CD14-positive monocyte (primary cell): ENCODE data around the gene GSTT4. TPM values are rescaled to one million over a fixed set of nuclear protein-coding genes. Genes with fewer than 3 reads are reported as not detected.
"Not testable (repeated sequence)": the region's sequence is repeated elsewhere in the genome, so short reads cannot be mapped to it uniquely, and the experiment has no call there.

ENCODE experiments used
- DNase-seq, 3 donors: peaks; one replicate each; pipeline ENCODE4 v3.0.0-alpha.2; 2011 to 2022
- H2AFZ ChIP-seq: 2 replicates; pipeline ENCODE4 v1.6.0; 2012; ENCODE audit warnings: mild to moderate bottlenecking, low read depth, low read length, inconsistent platforms; ENCODE audit not compliant: insufficient read depth, poor library complexity, severe bottlenecking
- H3K27ac ChIP-seq, 2 donors: 1 replicate in 1 of 2; 2 replicates in 1 of 2; pipeline ENCODE4 v1.5.1; 2012 to 2013; ENCODE audit warnings: low read length in 2 of 2, control low read depth in 1 of 2, inconsistent platforms in 1 of 2, low read depth in 1 of 2, mild to moderate bottlenecking in 1 of 2
- H3K27me3 ChIP-seq, 2 donors: one replicate each; pipeline versions ENCODE4 v1.6.0 to v1.6.1; 2011 to 2013; ENCODE audit warnings: low read length in 2 of 2; ENCODE audit not compliant: control insufficient read depth in 2 of 2, insufficient read depth in 2 of 2
- H3K36me3 ChIP-seq, 2 donors: replicated peaks in 1 of 2; 1 replicate in 1 of 2; 2 replicates in 1 of 2; pipeline versions ENCODE4 v1.5.1 to v1.6.1; 2012 to 2013; ENCODE audit warnings: low read length in 2 of 2, control low read depth in 1 of 2, inconsistent platforms in 1 of 2, mild to moderate bottlenecking in 1 of 2; ENCODE audit not compliant: insufficient read depth in 2 of 2, control insufficient read depth in 1 of 2
- H3K4me1 ChIP-seq, 2 donors: 1 replicate in 1 of 2; 2 replicates in 1 of 2; pipeline versions ENCODE4 v1.5.1 to v1.6.1; 2012 to 2013; ENCODE audit warnings: low read length in 2 of 2, control low read depth in 1 of 2, inconsistent platforms in 1 of 2, mild to moderate bottlenecking in 1 of 2, moderate library complexity in 1 of 2; ENCODE audit not compliant: insufficient read depth in 2 of 2, control insufficient read depth in 1 of 2
- H3K4me2 ChIP-seq: replicated peaks from 2 replicates; pipeline ENCODE3; 2012; ENCODE audit warnings: low read length, moderate library complexity, mild to moderate bottlenecking; ENCODE audit not compliant: poor library complexity, severe bottlenecking; ENCODE audit errors: extremely low read depth
- H3K4me3 ChIP-seq, 3 experiments: fragments of 200-600 bp in 1 of 3; sonication (generic) in 1 of 3; replicated peaks in 1 of 3; 1 replicate in 2 of 3; 2 replicates in 1 of 3; pipeline ENCODE4 v1.5.1; 2011 to 2013; ENCODE audit warnings: low read length in 3 of 3, mild to moderate bottlenecking in 3 of 3, control low read depth in 2 of 3, low read depth in 2 of 3, inconsistent platforms in 1 of 3, moderate library complexity in 1 of 3
- H3K79me2 ChIP-seq: 2 replicates; pipeline ENCODE4 v1.6.0; 2012; ENCODE audit warnings: mild to moderate bottlenecking, control low read depth, inconsistent platforms, low read length, moderate library complexity; ENCODE audit not compliant: insufficient read depth
- H3K9ac ChIP-seq: 2 replicates; pipeline ENCODE4 v1.6.0; 2017; ENCODE audit warnings: low read length, mild to moderate bottlenecking; ENCODE audit not compliant: insufficient read depth, poor library complexity, severe bottlenecking
- H3K9me3 ChIP-seq, 2 donors: replicated peaks in 1 of 2; 1 replicate in 1 of 2; 2 replicates in 1 of 2; pipeline versions ENCODE4 v1.5.1 to v1.6.1; 2012 to 2013; ENCODE audit warnings: low read length in 2 of 2, control low read depth in 1 of 2; ENCODE audit not compliant: control insufficient read depth in 1 of 2, insufficient read depth in 1 of 2
- H4K20me1 ChIP-seq: 2 replicates; pipeline ENCODE4 v1.6.0; 2012; ENCODE audit warnings: mild to moderate bottlenecking, low read length, control low read depth, moderate library complexity; ENCODE audit not compliant: insufficient read depth
- H3K27ac Mint-ChIP-seq, 7 donors: one replicate each; pipeline ENCODE4 v1.8.0; 2020; ENCODE audit warnings: mild to moderate bottlenecking in 7 of 7, mixed read lengths in 7 of 7, moderate library complexity in 6 of 7, inconsistent platforms in 2 of 7
- H3K27me3 Mint-ChIP-seq, 3 donors: one replicate each; pipeline ENCODE4 v1.8.0; 2021 to 2022; ENCODE audit warnings: low read depth in 3 of 3, mild to moderate bottlenecking in 3 of 3, mixed read lengths in 3 of 3, moderate library complexity in 3 of 3, inconsistent platforms in 1 of 3
- H3K36me3 Mint-ChIP-seq, 2 donors: one replicate each; pipeline ENCODE4 v1.8.0; 2020; ENCODE audit warnings: mixed read lengths in 2 of 2, inconsistent platforms in 1 of 2, mild to moderate bottlenecking in 1 of 2
- H3K4me1 Mint-ChIP-seq: one replicate; pipeline ENCODE4 v1.8.0; 2020; ENCODE audit warnings: mild to moderate bottlenecking, mixed read lengths
- H3K4me3 Mint-ChIP-seq, 2 donors: one replicate each; pipeline ENCODE4 v1.8.0; 2020; ENCODE audit warnings: mild to moderate bottlenecking in 2 of 2, mixed read lengths in 2 of 2, moderate library complexity in 1 of 2
- H3K9me3 Mint-ChIP-seq, 7 donors: one replicate each; pipeline ENCODE4 v1.8.0; 2020 to 2022; ENCODE audit warnings: mixed read lengths in 7 of 7, mild to moderate bottlenecking in 6 of 7, moderate library complexity in 6 of 7, inconsistent platforms in 2 of 7
- WGBS: methylation state at CpG from one replicate; pipeline ENCODE4 v1.1.5; 2013; ENCODE audit warnings: missing lambda C conversion rate; ENCODE audit not compliant: insufficient coverage; 5-methylcytosine and 5-hydroxymethylcytosine counted together
- intact Hi-C, 2 donors: fragments of 100-400 bp; cut with micrococcal nuclease; formaldehyde crosslinking; loops; one replicate each; pipeline versions ENCODE4 v1.15.0 to v1.15.1; 2023
- polyA plus RNA-seq, 3 donors: library from polyadenylated mRNA; depleted of rRNA in 1 of 3; unstranded in 2 of 3; stranded (reverse) in 1 of 3; fragments of 300-500 nt in 2 of 3; fragments of >200 nt in 1 of 3; fragmentation: Illumina TruSeq in 2 of 3; gene quantifications; 1 replicate in 2 of 3; 2 replicates in 1 of 3; pipeline ENCODE4 v1.2.3, GENCODE V29; 2012 to 2021
- TF ChIP-seq, protein P1 (sequence below): fragments of 200-600 bp; IDR thresholded peaks from one replicate; pipeline ENCODE4 v1.8.0; 2022; ENCODE audit warnings: antibody characterized with exemption, mild to moderate bottlenecking

Gene GSTT4
- polyA plus RNA-seq, 3 donors: not detected

DNA sequence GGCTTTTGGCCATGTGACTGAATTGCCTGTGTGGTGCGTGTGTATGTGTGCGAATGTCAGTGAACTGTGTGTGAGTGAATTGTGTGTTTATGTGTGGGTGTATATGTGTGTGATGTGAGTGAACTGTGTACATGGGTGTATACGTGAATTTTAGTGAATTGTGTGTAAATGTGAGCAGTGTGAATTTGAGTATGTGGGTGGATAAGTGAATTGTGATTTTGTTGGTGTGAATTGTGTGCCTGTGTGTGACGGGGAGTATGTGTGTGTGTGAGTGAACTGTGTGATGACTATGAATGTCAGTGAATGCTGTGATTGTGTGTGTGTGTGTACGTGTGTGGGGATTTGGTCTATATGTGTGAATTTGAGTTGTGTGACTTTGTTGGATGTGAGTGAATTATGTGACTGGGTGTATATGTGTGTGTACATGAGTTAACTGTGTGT, 35.0 kb downstream of the GSTT4 start:
- Mint-ChIP-seq H3K27me3 (no peaks in the 10 kb centered on the region), H3K36me3 (peaks cover 28 to 31% of the 10 kb centered on the region in 2 donors), H3K4me1 (no peaks in the 10 kb centered on the region), H3K9me3 (peaks cover 0 to 3% (median 0%) of the 10 kb centered on the region in 7 donors), H3K27ac (peak overlapping the region in 2 of 7 donors; percentile 14 to 19), H3K4me3 (no peak overlapping the region)
- H3K9me3 ChIP-seq: peaks cover 0 to 4% of the 10 kb centered on the region in 2 donors
- H3K9ac ChIP-seq: no peak overlapping the region
- TF ChIP-seq, protein P1, sequence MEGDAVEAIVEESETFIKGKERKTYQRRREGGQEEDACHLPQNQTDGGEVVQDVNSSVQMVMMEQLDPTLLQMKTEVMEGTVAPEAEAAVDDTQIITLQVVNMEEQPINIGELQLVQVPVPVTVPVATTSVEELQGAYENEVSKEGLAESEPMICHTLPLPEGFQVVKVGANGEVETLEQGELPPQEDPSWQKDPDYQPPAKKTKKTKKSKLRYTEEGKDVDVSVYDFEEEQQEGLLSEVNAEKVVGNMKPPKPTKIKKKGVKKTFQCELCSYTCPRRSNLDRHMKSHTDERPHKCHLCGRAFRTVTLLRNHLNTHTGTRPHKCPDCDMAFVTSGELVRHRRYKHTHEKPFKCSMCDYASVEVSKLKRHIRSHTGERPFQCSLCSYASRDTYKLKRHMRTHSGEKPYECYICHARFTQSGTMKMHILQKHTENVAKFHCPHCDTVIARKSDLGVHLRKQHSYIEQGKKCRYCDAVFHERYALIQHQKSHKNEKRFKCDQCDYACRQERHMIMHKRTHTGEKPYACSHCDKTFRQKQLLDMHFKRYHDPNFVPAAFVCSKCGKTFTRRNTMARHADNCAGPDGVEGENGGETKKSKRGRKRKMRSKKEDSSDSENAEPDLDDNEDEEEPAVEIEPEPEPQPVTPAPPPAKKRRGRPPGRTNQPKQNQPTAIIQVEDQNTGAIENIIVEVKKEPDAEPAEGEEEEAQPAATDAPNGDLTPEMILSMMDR: no peak
- H3K4me1 ChIP-seq: no peaks in the 10 kb centered on the region
- H3K4me2 ChIP-seq: no peak overlapping the region
- no peak overlapping the region for H3K4me3 ChIP-seq
- no peaks in the 10 kb centered on the region for H3K27me3 ChIP-seq
- H3K36me3 ChIP-seq: peaks cover 25 to 31% of the 10 kb centered on the region in 2 donors
- H3K79me2 ChIP-seq: peaks cover 18% of the 10 kb centered on the region
- H2AFZ ChIP-seq: no peak overlapping the region
- H3K27ac ChIP-seq: no peak overlapping the region
- intact Hi-C loops: loop anchor here in 1 of 2 donors (5.0 kb wide), 2 partner anchors 43 to 58 kb away; no protein-coding TSS in a partner anchor
- DNase-seq: no peak
- WGBS: 90% methylated on average over 5 of the region's 5 CpGs
- peaks cover 30% of the 10 kb centered on the region for H4K20me1 ChIP-seq

DNA sequence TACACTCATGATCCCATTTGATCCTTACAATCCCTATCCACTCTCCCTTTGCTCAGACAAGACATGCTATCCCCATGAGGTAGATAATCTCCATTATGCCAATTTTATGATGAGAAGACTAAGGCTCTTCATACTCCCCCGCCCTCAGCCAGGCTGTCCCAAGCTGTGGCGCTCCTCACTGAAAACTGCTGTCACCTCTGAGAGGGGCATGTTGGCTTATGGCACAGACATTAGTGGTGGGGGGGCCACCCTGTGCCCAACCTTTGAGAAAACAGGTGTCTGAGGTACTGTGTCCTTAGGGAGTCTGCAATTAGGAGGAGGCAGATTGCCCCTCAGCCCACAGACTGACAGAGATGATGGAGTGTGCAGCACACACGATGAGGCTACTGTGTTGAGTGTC, 36.2 kb downstream of the GSTT4 start:
- Mint-ChIP-seq H3K9me3 (peaks cover 0 to 3% (median 0%) of the 10 kb centered on the region in 7 donors), H3K36me3 (peaks cover 28 to 31% of the 10 kb centered on the region in 2 donors), H3K4me1 (no peaks in the 10 kb centered on the region), H3K27ac (no peak overlapping the region), H3K27me3 (no peaks in the 10 kb centered on the region), H3K4me3 (no peak overlapping the region)
- H3K9ac ChIP-seq: no peak overlapping the region
- H3K79me2 ChIP-seq: peaks cover 18% of the 10 kb centered on the region
- TF ChIP-seq, protein P1: no peak
- no peaks in the 10 kb centered on the region for H3K27me3 ChIP-seq
- no peak overlapping the region for H3K4me2 ChIP-seq
- H3K27ac ChIP-seq: no peak overlapping the region
- H3K9me3 ChIP-seq: peaks cover 0 to 4% of the 10 kb centered on the region in 2 donors
- no peak overlapping the region for H2AFZ ChIP-seq
- intact Hi-C loops: no loop called here
- H3K4me3 ChIP-seq: no peak overlapping the region
- no peaks in the 10 kb centered on the region for H3K4me1 ChIP-seq
- WGBS: 100% methylated on average over 1 of the region's 3 CpGs
- no peak for DNase-seq
- H3K36me3 ChIP-seq: peaks cover 25 to 31% of the 10 kb centered on the region in 2 donors
- peaks cover 30% of the 10 kb centered on the region for H4K20me1 ChIP-seq

DNA sequence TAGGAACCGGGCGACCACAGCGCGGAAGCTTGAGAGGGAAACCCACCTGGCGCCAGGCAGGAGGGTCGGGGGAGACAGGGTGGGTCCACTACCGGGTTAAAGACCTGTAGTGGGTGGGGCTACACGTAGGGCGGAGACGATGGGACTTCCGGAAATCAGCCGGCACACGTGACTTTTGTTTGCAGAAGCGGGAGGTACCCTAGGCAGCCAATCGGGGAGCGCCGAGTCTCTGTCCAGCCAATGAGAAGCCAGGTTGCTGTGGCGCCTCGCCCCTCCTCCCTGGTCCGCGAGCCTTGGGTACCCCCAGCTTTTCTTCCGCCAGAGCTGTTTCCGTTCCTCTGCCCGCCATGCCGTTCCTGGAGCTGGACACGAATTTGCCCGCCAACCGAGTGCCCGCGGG, 38.7 kb downstream of the GSTT4 start, which contains the start of gene DDTL:
TSS of gene DDTL (plus strand) at position 321 of the 400 bp plus-strand sequence. CDS start at position 348, 27 bp downstream.
- WGBS: no CpG with 5 or more reads among the region's 30 CpGs
- H3K4me3 Mint-ChIP-seq, H3K4me1 ChIP-seq, H3K27ac Mint-ChIP-seq, H3K27me3 Mint-ChIP-seq, H3K4me3 ChIP-seq, H3K4me1 Mint-ChIP-seq, H3K9me3 Mint-ChIP-seq, DNase-seq, H2AFZ ChIP-seq, H3K9me3 ChIP-seq, H3K4me2 ChIP-seq, H3K9ac ChIP-seq, H3K27ac ChIP-seq, intact Hi-C loops, H3K27me3 ChIP-seq: not testable (repeated sequence)
- Histone ChIP-seq H4K20me1 (peaks cover 26% of the 10 kb centered on the region), H3K36me3 (peaks cover 21 to 27% of the 10 kb centered on the region in 2 donors), H3K79me2 (peaks cover 13% of the 10 kb centered on the region)
- peaks cover 24 to 26% of the 10 kb centered on the region in 2 donors for H3K36me3 Mint-ChIP-seq
